Ishikawa (cell line): ENCODE results near the gene MORN2.

Experiments
- EGR1 ChIP-seq: IDR thresholded peaks from 2 replicates; pipeline ENCODE4 v1.6.1; 2012
- EP300 ChIP-seq: IDR thresholded peaks from 2 replicates; pipeline ENCODE4 v1.6.1; 2012; ENCODE audit warnings: borderline replicate concordance
- FOXM1 ChIP-seq: IDR thresholded peaks from 2 replicates; pipeline ENCODE4 v1.6.1; 2012; ENCODE audit warnings: low read depth, borderline replicate concordance
- RAD21 ChIP-seq: IDR thresholded peaks from 2 replicates; pipeline ENCODE4 v1.6.1; 2012; ENCODE audit warnings: low read depth
- TCF12 ChIP-seq: IDR thresholded peaks from 2 replicates; pipeline ENCODE4 v1.6.1; 2012; ENCODE audit warnings: low read depth
- TF ChIP-seq, protein P1 (sequence below): IDR thresholded peaks from 2 replicates; pipeline ENCODE4 v1.6.1; 2012

- TF ChIP-seq, protein P1, sequence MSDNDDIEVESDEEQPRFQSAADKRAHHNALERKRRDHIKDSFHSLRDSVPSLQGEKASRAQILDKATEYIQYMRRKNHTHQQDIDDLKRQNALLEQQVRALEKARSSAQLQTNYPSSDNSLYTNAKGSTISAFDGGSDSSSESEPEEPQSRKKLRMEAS, result no peak
- TF ChIP-seq RAD21 (no peak), FOXM1 (no peak), EGR1 (no peak), TCF12 (no peak), EP300 (no peak)
These were observed 11.6 kb downstream of the MORN2 start for GRCh38 chr2:38887347-38887746.
